ENCODE data around the gene TSGA10IP.
A peak's percentile ranks its signal among the peaks of the same experiment; 100 is the strongest.

The TSGA10IP gene

DNA sequence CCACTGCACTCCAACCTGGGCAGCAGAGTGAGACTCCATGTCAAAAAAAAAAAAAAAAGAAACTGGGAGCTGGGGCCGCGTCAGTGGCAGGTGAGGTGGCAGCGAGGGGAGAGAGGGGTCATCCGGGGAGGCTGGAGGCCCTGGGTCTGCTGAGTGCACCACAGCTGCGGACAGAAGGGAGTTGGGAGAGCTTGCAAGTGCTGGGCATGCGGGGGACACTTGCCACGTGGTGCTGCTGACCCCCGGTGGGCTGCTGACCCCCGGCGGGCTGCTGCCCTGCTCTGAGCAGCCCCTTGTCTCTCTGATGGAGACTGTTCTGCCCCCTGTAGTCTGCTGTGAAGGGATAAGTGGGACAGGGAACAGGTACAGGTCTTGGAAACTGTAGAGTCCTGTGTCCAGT, 23.4 kb upstream of the TSGA10IP start:
- no peak overlapping the region for H3K4me3 ChIP-seq (ENCODE audit: low read depth, low read length)
- TF ChIP-seq, protein P1, sequence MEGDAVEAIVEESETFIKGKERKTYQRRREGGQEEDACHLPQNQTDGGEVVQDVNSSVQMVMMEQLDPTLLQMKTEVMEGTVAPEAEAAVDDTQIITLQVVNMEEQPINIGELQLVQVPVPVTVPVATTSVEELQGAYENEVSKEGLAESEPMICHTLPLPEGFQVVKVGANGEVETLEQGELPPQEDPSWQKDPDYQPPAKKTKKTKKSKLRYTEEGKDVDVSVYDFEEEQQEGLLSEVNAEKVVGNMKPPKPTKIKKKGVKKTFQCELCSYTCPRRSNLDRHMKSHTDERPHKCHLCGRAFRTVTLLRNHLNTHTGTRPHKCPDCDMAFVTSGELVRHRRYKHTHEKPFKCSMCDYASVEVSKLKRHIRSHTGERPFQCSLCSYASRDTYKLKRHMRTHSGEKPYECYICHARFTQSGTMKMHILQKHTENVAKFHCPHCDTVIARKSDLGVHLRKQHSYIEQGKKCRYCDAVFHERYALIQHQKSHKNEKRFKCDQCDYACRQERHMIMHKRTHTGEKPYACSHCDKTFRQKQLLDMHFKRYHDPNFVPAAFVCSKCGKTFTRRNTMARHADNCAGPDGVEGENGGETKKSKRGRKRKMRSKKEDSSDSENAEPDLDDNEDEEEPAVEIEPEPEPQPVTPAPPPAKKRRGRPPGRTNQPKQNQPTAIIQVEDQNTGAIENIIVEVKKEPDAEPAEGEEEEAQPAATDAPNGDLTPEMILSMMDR (IDR thresholded peaks at IDR 0.05; ENCODE audit: low read depth, low read length, missing control alignments) = no peak
- DNase-seq (ENCODE audit: low read depth) = no peak

DNA sequence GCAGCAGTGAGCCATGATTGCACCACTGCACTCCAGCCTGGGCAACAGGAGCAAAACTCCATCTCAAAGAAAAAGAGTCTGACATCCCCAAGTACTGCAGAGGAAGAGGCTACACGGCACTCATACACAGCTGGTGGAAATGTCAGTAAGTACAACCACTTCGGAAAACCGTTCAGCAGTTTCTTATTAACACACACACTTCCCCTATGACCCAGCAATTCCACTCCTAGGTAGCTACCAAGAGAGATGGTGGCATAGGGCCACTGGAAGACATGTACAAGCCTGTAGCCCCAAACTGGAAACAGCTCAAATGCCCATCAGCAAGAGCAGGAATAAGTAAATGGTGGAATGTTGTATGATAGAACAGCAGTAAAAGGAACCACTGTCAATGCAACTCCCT, 22.7 kb upstream of the TSGA10IP start:
- TF ChIP-seq, protein P1 (IDR thresholded peaks at IDR 0.05; ENCODE audit: low read depth, low read length, missing control alignments) = no peak
- H3K4me3 ChIP-seq (ENCODE audit: low read depth, low read length) = no peak overlapping the region

DNA sequence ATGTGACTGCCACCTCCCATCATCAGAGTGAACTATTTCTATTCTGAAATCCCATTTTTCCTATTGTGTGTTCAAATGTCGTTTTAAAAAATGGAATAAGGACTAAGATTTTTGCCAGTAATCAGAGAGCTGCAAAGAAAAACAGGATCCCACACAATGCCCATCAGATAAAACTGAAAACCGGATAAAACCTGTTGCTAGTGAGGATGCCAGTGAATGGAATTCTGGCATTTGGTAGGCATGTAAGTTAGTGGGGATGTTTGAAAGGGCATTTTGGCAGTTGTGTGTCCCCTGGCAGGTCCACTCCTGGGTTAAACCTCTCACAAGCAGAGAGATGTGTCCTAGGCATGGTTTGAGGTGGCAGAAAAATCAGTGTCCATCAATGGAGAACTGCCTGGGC, 19.9 kb upstream of the TSGA10IP start:
- no peak for DNase-seq (ENCODE audit: low read depth)
- TF ChIP-seq, protein P1 (IDR thresholded peaks at IDR 0.05; ENCODE audit: low read depth, low read length, missing control alignments) = no peak
- H3K4me3 ChIP-seq (ENCODE audit: low read depth, low read length) = no peak overlapping the region

More for the DNA sequence above, 22.7 kb upstream of the TSGA10IP start:
- DNase-seq (ENCODE audit: low read depth) = no peak

GRCh38 chr11:65927904-65928397, 17.3 kb upstream of the TSGA10IP start:
- DNase-seq (ENCODE audit: low read depth) = peak; percentile 79
- TF ChIP-seq, protein P1 (IDR thresholded peaks at IDR 0.05; ENCODE audit: low read depth, low read length, missing control alignments) = no peak
- peak overlapping the region; percentile 33 for H3K4me3 ChIP-seq (ENCODE audit: low read depth, low read length)

DNA sequence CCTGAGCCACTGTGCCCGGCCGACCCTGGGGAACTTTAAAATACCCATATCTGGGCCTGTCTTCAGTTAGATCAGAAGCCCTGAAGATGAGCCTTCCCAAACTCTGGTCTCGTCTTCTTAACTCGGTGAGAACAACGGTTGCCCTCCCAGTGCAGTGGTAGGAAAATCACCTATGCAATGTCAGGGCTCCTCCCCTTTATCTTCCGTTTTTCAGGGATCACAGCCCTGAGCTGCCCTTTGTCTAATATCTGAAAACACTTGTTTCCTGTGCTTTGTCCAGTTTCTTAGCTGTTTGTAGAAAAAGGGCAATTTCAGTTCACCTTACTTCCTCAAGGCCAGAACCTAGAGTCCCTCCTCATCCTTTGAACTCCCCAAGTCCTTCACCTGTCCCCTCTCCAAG, 16.6 kb upstream of the TSGA10IP start:
- H3K4me3 ChIP-seq (ENCODE audit: low read depth, low read length) = no peak overlapping the region
- no peak for DNase-seq (ENCODE audit: low read depth)
- TF ChIP-seq, protein P1 (IDR thresholded peaks at IDR 0.05; ENCODE audit: low read depth, low read length, missing control alignments) = no peak

DNA sequence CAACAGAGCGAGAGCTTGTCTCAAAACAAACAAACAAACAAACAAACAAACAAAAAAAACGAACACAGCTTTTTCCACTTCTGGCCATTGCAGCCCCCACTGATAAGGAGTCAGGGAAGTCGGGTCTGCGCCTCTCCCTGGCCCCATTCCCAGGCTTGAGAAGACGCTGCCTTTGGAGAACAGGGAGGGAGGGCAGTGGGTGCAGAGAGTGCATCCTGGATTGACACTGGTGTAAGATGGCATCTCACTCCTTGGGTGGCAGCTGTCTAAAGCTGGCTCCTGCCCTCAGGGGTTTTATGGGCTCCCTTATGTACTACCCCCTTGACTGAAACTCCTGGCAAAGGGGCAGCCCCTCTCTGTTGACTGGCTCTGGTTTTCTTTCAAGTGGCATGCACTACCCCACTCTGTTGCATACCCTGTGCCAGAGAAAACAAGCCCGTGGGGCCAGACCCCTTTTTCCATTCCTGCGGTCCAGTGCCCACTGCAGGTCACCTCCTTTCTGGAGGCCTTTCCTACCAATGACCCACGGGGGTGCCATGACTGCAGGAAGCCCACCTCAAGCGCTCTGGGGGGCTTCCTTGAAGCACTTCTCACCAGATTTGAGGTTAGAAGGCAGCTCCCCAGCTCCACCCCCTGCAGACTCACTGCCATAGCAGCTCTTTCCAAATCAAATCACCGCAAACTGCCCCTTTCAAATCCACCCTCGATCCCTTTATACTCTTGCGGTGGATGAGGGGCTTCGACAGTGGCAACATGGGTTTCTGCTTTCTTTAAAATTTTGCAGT, 13.3 kb upstream of the TSGA10IP start:
- DNase-seq (ENCODE audit: low read depth) = no peak
- TF ChIP-seq, protein P1 (IDR thresholded peaks at IDR 0.05; ENCODE audit: low read depth, low read length, missing control alignments) = no peak
- no peak overlapping the region for H3K4me3 ChIP-seq (ENCODE audit: low read depth, low read length)

GRCh38 chr11:65932558-65932919, 12.7 kb upstream of the TSGA10IP start:
- TF ChIP-seq, protein P1 (IDR thresholded peaks at IDR 0.05; ENCODE audit: low read depth, low read length, missing control alignments) = no peak
- DNase-seq (ENCODE audit: low read depth) = no peak
- H3K4me3 ChIP-seq (ENCODE audit: low read depth, low read length) = no peak overlapping the region
